Vagina (tissue), 2 donors: Measurements from ENCODE around the gene SURF4.

Experiments
- POLR2A ChIP-seq, 2 donors: fragments of 450-650 bp; IDR thresholded peaks; one replicate each; pipeline ENCODE4 v1.6.1; 2017; ENCODE audit warnings: antibody characterized with exemption in 2 of 2, mild to moderate bottlenecking in 2 of 2, moderate library complexity in 2 of 2
- POLR2AphosphoS5 ChIP-seq, 2 donors: sonication (generic); formaldehyde crosslinking; IDR thresholded peaks; one replicate each; pipeline ENCODE4 v1.9.0; 2017; ENCODE audit warnings: antibody characterized with exemption in 2 of 2, mild to moderate bottlenecking in 2 of 2, low read depth in 1 of 2; ENCODE audit not compliant: insufficient read depth in 1 of 2
- TF ChIP-seq, protein P1 (sequence below), 3 experiments: fragments of 450-650 bp in 2 of 3; fragments of 200-600 bp in 1 of 3; sonication (generic) in 1 of 3; IDR thresholded peaks; one replicate each; pipeline ENCODE4 v1.5.1; 2017 to 2019; ENCODE audit warnings: antibody characterized with exemption in 3 of 3, mild to moderate bottlenecking in 2 of 3, moderate library complexity in 2 of 3

GRCh38 chr9:133331221-133331620, 44.6 kb downstream of the SURF4 start:
- TF ChIP-seq, protein P1, sequence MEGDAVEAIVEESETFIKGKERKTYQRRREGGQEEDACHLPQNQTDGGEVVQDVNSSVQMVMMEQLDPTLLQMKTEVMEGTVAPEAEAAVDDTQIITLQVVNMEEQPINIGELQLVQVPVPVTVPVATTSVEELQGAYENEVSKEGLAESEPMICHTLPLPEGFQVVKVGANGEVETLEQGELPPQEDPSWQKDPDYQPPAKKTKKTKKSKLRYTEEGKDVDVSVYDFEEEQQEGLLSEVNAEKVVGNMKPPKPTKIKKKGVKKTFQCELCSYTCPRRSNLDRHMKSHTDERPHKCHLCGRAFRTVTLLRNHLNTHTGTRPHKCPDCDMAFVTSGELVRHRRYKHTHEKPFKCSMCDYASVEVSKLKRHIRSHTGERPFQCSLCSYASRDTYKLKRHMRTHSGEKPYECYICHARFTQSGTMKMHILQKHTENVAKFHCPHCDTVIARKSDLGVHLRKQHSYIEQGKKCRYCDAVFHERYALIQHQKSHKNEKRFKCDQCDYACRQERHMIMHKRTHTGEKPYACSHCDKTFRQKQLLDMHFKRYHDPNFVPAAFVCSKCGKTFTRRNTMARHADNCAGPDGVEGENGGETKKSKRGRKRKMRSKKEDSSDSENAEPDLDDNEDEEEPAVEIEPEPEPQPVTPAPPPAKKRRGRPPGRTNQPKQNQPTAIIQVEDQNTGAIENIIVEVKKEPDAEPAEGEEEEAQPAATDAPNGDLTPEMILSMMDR (IDR thresholded peaks at IDR 0.05) = no peak
- no peak for TF ChIP-seq POLR2A (IDR thresholded peaks at IDR 0.05)
- TF ChIP-seq POLR2AphosphoS5 (IDR thresholded peaks at IDR 0.05; ENCODE audit: insufficient read depth in 1 of 2, low read depth in 1 of 2) = no peak
